Epithelial cell of proximal tubule (primary cell): ENCODE results near the gene NFASC. TPM values are rescaled to one million over a fixed set of nuclear protein-coding genes. Genes with fewer than 3 reads are reported as not detected.

Experiments used
- DNase-seq: peaks from one replicate; pipeline ENCODE4 v3.0.0-alpha.2; 2011; ENCODE audit warnings: low read depth
- H3K4me3 ChIP-seq: 2 replicates; pipeline ENCODE4 v1.5.1; 2011; ENCODE audit warnings: low read depth, mild to moderate bottlenecking, low read length
- total RNA-seq: library from RNA; depleted of rRNA; stranded (reverse); fragments of >200 nt; gene quantifications from 2 replicates; pipeline ENCODE4 v1.2.3, GENCODE V29; 2015
- TF ChIP-seq, protein P1 (sequence below): conservative IDR thresholded peaks from 2 replicates; pipeline ENCODE4 v1.5.1; 2012; ENCODE audit warnings: low read depth, mild to moderate bottlenecking, low read length

Gene NFASC
- total RNA-seq, 1 donor from 2014 or later: 0.29 TPM

DNA sequence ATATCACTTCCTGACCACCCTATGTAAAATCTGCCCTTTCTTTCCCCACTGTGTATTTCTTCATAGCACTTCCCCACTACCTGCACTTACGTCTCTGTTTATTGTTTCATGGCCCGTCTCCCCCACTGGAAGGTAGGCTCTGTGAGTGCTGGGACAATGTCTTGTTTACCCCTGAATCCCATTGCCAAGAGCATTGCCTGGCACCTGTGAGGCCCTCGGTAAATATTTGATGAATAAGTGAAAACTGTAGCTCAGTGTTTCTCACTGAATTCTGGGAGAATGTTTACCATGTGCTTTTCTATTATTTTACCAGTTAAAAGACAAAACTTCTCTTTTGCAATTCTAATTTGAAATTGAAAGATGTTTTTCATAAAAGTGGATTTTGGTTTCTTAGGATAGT lies 11.8 kb downstream of the NFASC start:
- DNase-seq: no peak
- TF ChIP-seq, protein P1, sequence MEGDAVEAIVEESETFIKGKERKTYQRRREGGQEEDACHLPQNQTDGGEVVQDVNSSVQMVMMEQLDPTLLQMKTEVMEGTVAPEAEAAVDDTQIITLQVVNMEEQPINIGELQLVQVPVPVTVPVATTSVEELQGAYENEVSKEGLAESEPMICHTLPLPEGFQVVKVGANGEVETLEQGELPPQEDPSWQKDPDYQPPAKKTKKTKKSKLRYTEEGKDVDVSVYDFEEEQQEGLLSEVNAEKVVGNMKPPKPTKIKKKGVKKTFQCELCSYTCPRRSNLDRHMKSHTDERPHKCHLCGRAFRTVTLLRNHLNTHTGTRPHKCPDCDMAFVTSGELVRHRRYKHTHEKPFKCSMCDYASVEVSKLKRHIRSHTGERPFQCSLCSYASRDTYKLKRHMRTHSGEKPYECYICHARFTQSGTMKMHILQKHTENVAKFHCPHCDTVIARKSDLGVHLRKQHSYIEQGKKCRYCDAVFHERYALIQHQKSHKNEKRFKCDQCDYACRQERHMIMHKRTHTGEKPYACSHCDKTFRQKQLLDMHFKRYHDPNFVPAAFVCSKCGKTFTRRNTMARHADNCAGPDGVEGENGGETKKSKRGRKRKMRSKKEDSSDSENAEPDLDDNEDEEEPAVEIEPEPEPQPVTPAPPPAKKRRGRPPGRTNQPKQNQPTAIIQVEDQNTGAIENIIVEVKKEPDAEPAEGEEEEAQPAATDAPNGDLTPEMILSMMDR: no peak
- no peak overlapping the region for H3K4me3 ChIP-seq

DNA sequence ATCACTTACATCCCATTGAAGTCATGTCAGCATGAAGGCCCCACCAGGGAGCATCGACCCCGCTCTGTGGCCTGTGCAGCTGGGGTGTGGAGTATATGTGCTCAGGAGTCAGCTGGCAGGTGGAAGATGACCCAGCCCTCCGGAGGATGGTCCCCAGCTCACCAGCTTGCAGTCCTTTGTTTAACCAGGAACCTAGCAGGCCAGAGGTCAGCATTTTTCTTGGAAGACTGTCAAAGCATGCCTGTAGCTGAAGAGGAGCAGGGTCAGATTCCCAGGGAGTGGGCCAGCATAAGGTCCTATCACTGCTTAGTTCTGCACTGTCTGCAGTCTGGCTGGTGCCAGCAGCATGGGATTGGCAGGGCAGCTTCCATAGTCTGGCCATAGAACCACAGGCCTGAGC lies 12.7 kb downstream of the NFASC start:
- no peak for DNase-seq
- TF ChIP-seq, protein P1: no peak

DNA sequence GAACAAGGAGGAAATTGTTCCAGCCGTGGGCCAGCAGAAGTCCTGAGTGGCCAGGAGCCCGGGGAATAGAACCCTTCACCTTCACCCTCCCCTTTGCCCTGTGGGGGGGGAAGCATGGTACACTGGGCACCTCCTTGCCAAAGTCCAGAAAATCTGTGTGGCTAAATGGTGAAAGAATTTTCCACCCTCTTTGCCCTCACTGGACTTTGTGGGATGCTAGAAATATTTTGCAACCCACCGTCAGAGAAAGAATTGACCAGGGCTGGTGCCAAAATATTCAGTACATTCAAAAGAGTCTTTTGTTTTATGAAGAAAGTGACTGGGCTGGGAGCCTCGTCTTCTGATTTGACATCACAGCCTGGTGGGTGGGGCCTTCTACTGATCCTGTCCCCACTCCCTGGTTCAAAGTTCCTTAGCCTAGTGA lies 14.6 kb downstream of the NFASC start:
- TF ChIP-seq, protein P1: no peak
- no peak overlapping the region for H3K4me3 ChIP-seq
- no peak for DNase-seq

More for the DNA sequence above, 12.7 kb downstream of the NFASC start:
- H3K4me3 ChIP-seq: no peak overlapping the region

DNA sequence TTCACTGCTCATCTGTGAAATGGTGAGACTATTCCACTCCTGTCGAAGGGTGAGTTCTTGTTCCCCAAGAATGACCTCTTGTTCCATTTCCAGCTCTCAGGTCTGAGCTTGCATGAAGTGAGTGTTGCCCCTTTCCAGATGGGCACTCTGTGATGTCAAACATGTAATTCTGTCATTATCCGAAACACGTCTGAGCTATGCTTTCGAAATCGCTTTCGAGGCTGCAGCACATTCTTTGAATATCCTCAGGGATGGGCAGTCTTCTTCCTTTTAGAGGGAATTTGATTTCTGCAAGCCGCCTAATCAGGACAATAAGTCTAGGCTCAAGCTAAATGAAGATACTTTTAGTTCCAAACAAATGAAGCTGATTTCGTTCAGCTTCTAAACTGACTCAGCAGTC lies 15.1 kb downstream of the NFASC start:
- no peak for DNase-seq
- H3K4me3 ChIP-seq: no peak overlapping the region
- TF ChIP-seq, protein P1: no peak

DNA sequence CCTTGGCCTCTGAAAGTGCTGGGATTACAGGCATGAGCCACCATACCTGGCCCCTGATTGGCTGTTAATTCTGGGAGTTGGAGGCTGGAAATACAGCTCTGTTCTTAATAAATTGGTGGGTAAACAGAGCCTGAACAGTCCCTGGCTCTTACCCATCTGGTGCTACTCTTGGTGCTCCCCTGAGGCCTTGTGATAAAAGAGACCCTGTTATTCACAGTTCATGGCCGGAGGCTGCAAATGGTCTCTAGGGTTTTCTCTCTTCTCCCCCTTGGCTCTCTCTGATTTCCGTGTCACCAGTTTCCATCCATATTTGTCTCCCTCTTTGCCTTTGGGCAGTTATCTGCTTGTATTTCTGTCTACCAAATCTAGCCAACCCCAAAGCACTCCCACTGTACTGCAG lies 17.2 kb downstream of the NFASC start:
- DNase-seq: no peak
- TF ChIP-seq, protein P1: no peak
- H3K4me3 ChIP-seq: no peak overlapping the region

DNA sequence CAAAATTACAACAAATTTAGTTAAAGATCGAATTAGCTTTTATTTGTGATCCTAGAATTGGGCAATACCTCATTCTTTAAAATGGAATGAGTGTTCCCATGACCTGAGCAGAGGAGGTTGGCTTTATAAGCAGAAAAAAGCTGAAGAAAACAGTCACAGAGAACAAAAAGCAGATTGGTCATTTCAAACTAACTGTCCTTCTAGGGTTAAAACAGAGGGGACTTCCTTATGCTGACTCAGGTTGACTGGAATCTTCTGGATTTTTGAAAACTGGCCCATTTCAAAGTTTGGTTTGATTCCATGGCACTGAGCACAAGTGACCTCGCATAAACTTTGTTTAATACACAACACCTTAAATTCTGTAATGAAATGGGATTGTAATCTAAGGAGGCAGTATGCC lies 17.6 kb downstream of the NFASC start:
- DNase-seq: no peak
- TF ChIP-seq, protein P1: no peak
- H3K4me3 ChIP-seq: no peak overlapping the region

DNA sequence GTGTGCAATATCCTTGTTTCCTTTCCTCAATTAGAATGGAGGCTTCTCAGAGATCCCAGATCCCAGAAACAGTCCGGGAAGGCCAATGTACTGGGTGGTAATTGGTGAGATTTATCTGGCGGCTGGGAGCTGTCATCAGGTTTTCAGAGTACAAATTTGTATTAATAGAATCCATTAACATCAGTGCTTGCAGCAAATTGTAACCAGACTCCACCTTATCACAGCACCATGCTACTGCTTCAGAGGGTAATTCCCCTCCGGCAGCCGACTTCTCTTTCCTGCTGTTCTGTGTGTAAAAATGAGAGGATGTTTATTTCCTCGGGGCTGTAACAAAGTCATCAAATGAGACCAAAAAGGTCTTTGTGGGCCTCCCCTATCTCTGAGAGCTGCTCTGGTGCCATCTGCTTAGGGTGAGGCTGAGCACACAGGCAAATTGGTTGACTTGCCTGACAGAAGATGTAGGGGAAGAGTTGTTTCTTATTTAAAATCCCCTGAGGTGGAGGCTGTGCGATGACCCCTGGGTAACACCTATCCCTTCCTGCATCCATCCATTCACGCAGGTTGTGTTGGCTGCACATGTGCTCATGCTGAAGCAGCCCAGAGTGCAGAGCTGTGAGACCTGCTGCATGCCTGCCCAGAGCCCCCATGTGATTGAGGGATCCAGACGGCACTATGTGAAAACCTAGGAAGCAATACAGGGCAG lies 19.2 kb downstream of the NFASC start:
- H3K4me3 ChIP-seq: no peak overlapping the region
- no peak for DNase-seq
- TF ChIP-seq, protein P1: no peak
